Gastrocnemius medialis (tissue), 4 donors: Measurements from ENCODE around the gene ITGAV. TPM values are rescaled to one million over a fixed set of nuclear protein-coding genes. Genes with fewer than 3 reads are reported as not detected.

Experiments
- ATAC-seq, 2 donors: fragments of 150-250 bp; one replicate each; pipeline ENCODE4 v1.9.1; 2016
- DNase-seq, 2 donors: peaks; one replicate each; pipeline ENCODE4 v3.0.0-alpha.2; 2019
- H3K27ac ChIP-seq, 4 donors: fragments of 200-600 bp; sonication (generic); 1 replicate in 1 of 4; 2 replicates in 3 of 4; pipeline ENCODE4 v1.5.1; 2016 to 2018; ENCODE audit warnings: mild to moderate bottlenecking in 2 of 4, moderate library complexity in 1 of 4
- H3K27me3 ChIP-seq, 3 donors: fragments of 200-600 bp; sonication (generic) in 2 of 3; 1 replicate in 1 of 3; 2 replicates in 2 of 3; pipeline versions ENCODE4 v1.5.1 to v1.6.0; 2016 to 2019; ENCODE audit warnings: mild to moderate bottlenecking in 1 of 3, moderate library complexity in 1 of 3
- H3K36me3 ChIP-seq, 2 donors: fragments of 200-600 bp; sonication (generic) in 1 of 2; one replicate each; pipeline ENCODE4 v1.5.1; 2017 to 2018
- H3K4me1 ChIP-seq, 2 donors: fragments of 200-600 bp; sonication (generic) in 1 of 2; one replicate each; pipeline ENCODE4 v1.5.1; 2016 to 2017; ENCODE audit warnings: mild to moderate bottlenecking in 2 of 2
- H3K4me3 ChIP-seq, 4 donors: fragments of 200-600 bp; sonication (generic) in 3 of 4; 1 replicate in 1 of 4; 2 replicates in 3 of 4; pipeline ENCODE4 v1.5.1; 2016 to 2019; ENCODE audit warnings: mild to moderate bottlenecking in 2 of 4
- H3K9me3 ChIP-seq, 3 donors: fragments of 200-600 bp; sonication (generic) in 2 of 3; 1 replicate in 1 of 3; 2 replicates in 2 of 3; pipeline ENCODE4 v1.5.1; 2016 to 2019
- CTCF ChIP-seq, 5 experiments: fragments of 450-650 bp in 3 of 5; fragments of 200-600 bp in 2 of 5; sonication (generic) in 2 of 5; IDR thresholded peaks in 4 of 5; conservative IDR thresholded peaks in 1 of 5; 1 replicate in 4 of 5; 2 replicates in 1 of 5; pipeline ENCODE4 v1.5.1; 2016 to 2019; ENCODE audit warnings: antibody characterized with exemption in 5 of 5, mild to moderate bottlenecking in 3 of 5, moderate library complexity in 3 of 5
- POLR2A ChIP-seq, 2 donors: fragments of 450-650 bp; IDR thresholded peaks; one replicate each; pipeline ENCODE4 v1.6.1; 2017; ENCODE audit warnings: antibody characterized with exemption in 2 of 2, mild to moderate bottlenecking in 2 of 2, moderate library complexity in 2 of 2
- in situ Hi-C, 4 donors: fragments of 200-750 bp; cut with MboI; loops; one replicate each; pipeline versions ENCODE4 v1.15.0 to v1.8.0; 2017; ENCODE audit warnings: low sequenced_read_pairs in 4 of 4
- intact Hi-C: fragments of 100-400 bp; cut with DNase I; formaldehyde crosslinking; loops from one replicate; pipeline ENCODE4 v1.15.1; 2023; ENCODE audit warnings: low total_unique reads
- total RNA-seq, 4 donors: library from RNA; depleted of rRNA; stranded (reverse); fragments of >200 nt; gene quantifications; one replicate each; pipeline versions ENCODE4 v1.1.0 to v1.2.3, GENCODE V29; 2016

ITGAV gene
- total RNA-seq, 4 donors from 2014 or later, result 30.0 to 63.1 (median 47.4) TPM

- no peak for TF ChIP-seq POLR2A (IDR thresholded peaks at IDR 0.05)
- TF ChIP-seq CTCF (IDR thresholded peaks at IDR 0.05 in 4 of 5, conservative IDR thresholded peaks at IDR 0.05 in 1 of 5), result no peak
- ATAC-seq (no peak), DNase-seq (no peak)
- intact Hi-C loops, result no loop called here
- Histone ChIP-seq H3K36me3 (no peaks in the 10 kb centered on the region), H3K4me1 (no peaks in the 10 kb centered on the region), H3K4me3 (no peak overlapping the region), H3K9me3 (no peaks in the 10 kb centered on the region), H3K27me3 (no peaks in the 10 kb centered on the region), H3K27ac (no peak overlapping the region)
- in situ Hi-C loops, result no loop called here
These were observed 128.3 kb downstream of the ITGAV start for GRCh38 chr2:186718122-186718521.

- H3K27me3 ChIP-seq, result no peaks in the 10 kb centered on the region
- ATAC-seq (no peak), DNase-seq (no peak)
- in situ Hi-C loops (no loop called here), intact Hi-C loops (no loop called here)
- no peak overlapping the region for H3K4me3 ChIP-seq
- no peak overlapping the region for H3K27ac ChIP-seq
- no peaks in the 10 kb centered on the region for H3K4me1 ChIP-seq
- no peaks in the 10 kb centered on the region for H3K36me3 ChIP-seq
- no peak for TF ChIP-seq POLR2A (IDR thresholded peaks at IDR 0.05)
- TF ChIP-seq CTCF (IDR thresholded peaks at IDR 0.05 in 4 of 5, conservative IDR thresholded peaks at IDR 0.05 in 1 of 5), result no peak
- no peaks in the 10 kb centered on the region for H3K9me3 ChIP-seq
These were observed 129.0 kb downstream of the ITGAV start for GRCh38 chr2:186718903-186719302.

GRCh38 chr2:186721956-186722355, 132.1 kb downstream of the ITGAV start:
- H3K9me3 ChIP-seq, result no peaks in the 10 kb centered on the region
- no peak overlapping the region for H3K4me3 ChIP-seq
- no peaks in the 10 kb centered on the region for H3K27me3 ChIP-seq
- H3K27ac ChIP-seq, result no peak overlapping the region
- in situ Hi-C loops, result no loop called here
- ATAC-seq (no peak), DNase-seq (no peak)
- H3K4me1 ChIP-seq, result no peaks in the 10 kb centered on the region
- TF ChIP-seq POLR2A (IDR thresholded peaks at IDR 0.05) (no peak), CTCF (IDR thresholded peaks at IDR 0.05 in 4 of 5, conservative IDR thresholded peaks at IDR 0.05 in 1 of 5) (no peak)
- intact Hi-C loops, result no loop called here
- no peaks in the 10 kb centered on the region for H3K36me3 ChIP-seq

GRCh38 chr2:186724736-186725135, 134.9 kb downstream of the ITGAV start:
- Histone ChIP-seq H3K9me3 (no peaks in the 10 kb centered on the region), H3K27me3 (no peaks in the 10 kb centered on the region), H3K4me3 (no peak overlapping the region), H3K4me1 (no peaks in the 10 kb centered on the region), H3K27ac (no peak overlapping the region), H3K36me3 (no peaks in the 10 kb centered on the region)
- DNase-seq (no peak), ATAC-seq (no peak)
- TF ChIP-seq POLR2A (IDR thresholded peaks at IDR 0.05) (no peak), CTCF (IDR thresholded peaks at IDR 0.05 in 4 of 5, conservative IDR thresholded peaks at IDR 0.05 in 1 of 5) (no peak)
- in situ Hi-C loops, result no loop called here
- intact Hi-C loops, result no loop called here

GRCh38 chr2:186725783-186726182, 135.9 kb downstream of the ITGAV start:
- no peak overlapping the region for H3K27ac ChIP-seq
- DNase-seq, result no peak
- H3K4me3 ChIP-seq, result no peak overlapping the region
- H3K36me3 ChIP-seq, result no peaks in the 10 kb centered on the region
- intact Hi-C loops, result no loop called here
- no peaks in the 10 kb centered on the region for H3K4me1 ChIP-seq
- no peak for ATAC-seq
- TF ChIP-seq POLR2A (IDR thresholded peaks at IDR 0.05), result no peak
- no peak for TF ChIP-seq CTCF (IDR thresholded peaks at IDR 0.05 in 4 of 5, conservative IDR thresholded peaks at IDR 0.05 in 1 of 5)
- H3K27me3 ChIP-seq, result no peaks in the 10 kb centered on the region
- in situ Hi-C loops, result no loop called here
- no peaks in the 10 kb centered on the region for H3K9me3 ChIP-seq
